CD4-positive, alpha-beta T cell treated with Interleukin-17A for 4 hours (primary cell): ENCODE measurements around the gene TEAD1.
"Not testable (repeated sequence)": the region's sequence is repeated elsewhere in the genome, so short reads cannot be mapped to it uniquely, and the experiment has no call there.

Experiments used
- DNase-seq: peaks from one replicate; pipeline ENCODE4 v3.0.0-alpha.2; 2020; ENCODE audit warnings: mixed read lengths

TEAD1 gene

DNA sequence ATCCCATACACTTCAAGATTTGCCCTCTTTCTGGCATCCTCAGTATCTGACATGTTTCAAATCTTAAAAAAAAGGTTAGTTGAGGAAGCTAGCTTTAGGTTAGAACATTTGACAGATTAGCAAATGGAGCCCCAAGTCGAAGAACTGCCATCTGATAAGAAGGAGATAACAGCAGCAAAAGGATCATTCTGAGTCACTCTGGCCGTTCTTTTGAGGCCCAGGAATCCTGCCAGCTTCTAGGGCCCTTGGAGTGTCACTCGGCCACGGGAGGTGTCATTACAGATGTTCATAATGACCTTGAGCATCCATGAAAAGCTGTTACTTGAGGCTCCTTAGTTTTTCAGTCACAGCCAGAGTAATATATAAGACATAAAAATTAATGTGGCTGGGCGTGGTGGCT lies 202.8 kb downstream of the TEAD1 start:
- DNase-seq = no peak

DNA sequence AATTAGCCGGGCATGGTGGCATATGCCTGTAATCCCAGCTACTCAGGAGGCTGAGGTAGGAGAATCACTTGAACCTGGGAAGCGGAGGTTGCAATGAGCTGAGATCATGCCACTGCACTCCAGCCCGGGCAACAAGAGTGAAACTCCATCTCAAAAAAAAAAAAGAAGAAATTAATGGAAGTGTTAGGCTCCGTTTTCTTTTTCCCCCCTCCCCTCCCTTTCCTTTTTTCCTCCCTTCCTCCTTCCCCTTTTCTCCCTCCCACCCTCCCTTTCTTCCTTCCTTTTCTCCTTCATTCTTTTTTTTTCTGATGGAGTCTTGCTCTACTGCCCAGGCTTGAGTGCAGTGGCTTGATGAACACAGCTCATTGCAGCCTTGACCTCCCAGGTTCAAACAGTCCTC lies 203.3 kb downstream of the TEAD1 start:
- DNase-seq = not testable (repeated sequence)

GRCh38 chr11:12880327-12880726 lies 206.1 kb downstream of the TEAD1 start:
- no peak for DNase-seq

GRCh38 chr11:12882670-12883069 lies 208.4 kb downstream of the TEAD1 start:
- no peak for DNase-seq

DNA sequence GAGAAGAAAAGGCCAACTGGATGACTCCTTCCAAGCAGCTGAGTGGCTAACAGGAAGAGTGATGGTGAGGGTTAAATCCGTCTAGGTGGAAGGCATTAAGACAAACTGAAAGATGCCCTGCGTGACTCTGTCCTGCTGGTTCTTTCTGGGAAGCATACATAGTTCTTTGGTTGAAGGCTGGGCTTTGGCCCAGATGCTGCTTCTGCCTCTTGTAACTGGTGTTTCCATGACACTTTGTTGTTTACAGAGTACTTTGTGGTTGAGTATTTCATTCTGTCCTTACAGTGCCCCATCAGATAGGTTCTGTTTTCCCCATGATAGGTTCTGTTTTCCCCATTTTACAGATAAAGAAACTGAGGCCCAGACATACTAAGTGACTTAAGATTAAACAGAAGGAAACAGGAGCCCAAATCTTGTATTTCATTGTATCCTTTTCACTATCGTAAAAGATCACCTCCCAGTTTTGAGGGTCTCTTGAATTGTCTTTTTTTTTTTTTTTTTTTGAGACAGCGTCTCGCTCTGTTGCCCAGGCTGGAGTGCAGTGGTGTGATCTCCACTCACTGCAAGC lies 210.6 kb downstream of the TEAD1 start:
- DNase-seq = no peak

DNA sequence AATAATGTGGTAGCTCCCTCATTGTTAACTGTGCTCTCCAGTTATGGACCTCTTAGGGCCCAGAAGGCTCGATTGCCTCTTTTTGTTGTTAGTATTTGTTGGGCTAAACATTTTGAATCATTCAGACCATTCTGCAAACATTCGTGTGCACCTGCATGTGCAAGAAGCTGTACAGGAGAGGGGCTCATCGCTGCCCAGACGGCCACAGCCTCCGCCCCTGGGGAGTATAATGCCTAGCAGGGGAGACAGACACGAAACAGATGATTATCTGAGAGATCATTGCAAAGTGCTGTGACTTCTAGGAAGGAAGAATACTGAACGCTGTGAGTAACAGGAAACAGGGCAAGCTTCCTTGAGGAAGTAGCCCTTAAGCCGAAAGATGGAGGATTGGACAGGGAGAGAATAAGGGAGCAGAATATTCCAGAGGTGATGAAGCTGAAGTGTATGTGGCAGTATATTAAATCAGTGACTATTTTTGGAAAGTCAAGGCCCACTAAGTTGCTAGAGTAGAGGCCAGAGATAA lies 211.6 kb downstream of the TEAD1 start:
- DNase-seq = no peak

- DNase-seq = no peak
Observed at GRCh38 chr11:12886508-12886907, 212.3 kb downstream of the TEAD1 start.

GRCh38 chr11:12888525-12889158 lies 214.4 kb downstream of the TEAD1 start:
- DNase-seq = peak; percentile 77

DNA sequence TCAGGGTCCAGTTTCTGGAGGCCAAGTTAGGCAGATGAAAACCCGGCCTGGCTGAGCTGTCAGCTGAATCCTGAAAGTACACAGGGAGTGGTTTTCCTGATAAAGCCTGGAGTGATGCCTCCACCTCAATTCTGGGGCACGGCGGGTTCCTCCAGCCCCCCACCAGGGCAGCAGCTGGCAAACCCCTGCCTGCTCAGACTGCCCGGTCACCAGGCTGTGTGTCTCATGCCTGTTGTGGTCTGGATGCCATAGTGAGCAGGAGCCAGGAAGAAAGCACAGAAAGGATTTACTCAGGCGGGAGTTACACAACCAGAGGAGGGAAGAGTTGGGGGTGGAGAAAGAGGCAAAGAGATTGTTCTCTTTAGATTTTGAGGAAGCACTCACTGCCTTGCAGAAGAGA lies 215.0 kb downstream of the TEAD1 start:
- no peak for DNase-seq

GRCh38 chr11:12890476-12890875 lies 216.3 kb downstream of the TEAD1 start:
- no peak for DNase-seq

- DNase-seq = peak; percentile 57
Observed at GRCh38 chr11:12893787-12894672, 219.8 kb downstream of the TEAD1 start.

- DNase-seq = no peak
Observed at GRCh38 chr11:12897390-12897789, 223.2 kb downstream of the TEAD1 start.

GRCh38 chr11:12897867-12898266 lies 223.6 kb downstream of the TEAD1 start:
- DNase-seq = no peak

GRCh38 chr11:12900496-12900895 lies 226.3 kb downstream of the TEAD1 start:
- DNase-seq = no peak

GRCh38 chr11:12901272-12901671 lies 227.1 kb downstream of the TEAD1 start:
- no peak for DNase-seq

- no peak for DNase-seq
Observed at GRCh38 chr11:12901874-12902481, 227.8 kb downstream of the TEAD1 start.

DNA sequence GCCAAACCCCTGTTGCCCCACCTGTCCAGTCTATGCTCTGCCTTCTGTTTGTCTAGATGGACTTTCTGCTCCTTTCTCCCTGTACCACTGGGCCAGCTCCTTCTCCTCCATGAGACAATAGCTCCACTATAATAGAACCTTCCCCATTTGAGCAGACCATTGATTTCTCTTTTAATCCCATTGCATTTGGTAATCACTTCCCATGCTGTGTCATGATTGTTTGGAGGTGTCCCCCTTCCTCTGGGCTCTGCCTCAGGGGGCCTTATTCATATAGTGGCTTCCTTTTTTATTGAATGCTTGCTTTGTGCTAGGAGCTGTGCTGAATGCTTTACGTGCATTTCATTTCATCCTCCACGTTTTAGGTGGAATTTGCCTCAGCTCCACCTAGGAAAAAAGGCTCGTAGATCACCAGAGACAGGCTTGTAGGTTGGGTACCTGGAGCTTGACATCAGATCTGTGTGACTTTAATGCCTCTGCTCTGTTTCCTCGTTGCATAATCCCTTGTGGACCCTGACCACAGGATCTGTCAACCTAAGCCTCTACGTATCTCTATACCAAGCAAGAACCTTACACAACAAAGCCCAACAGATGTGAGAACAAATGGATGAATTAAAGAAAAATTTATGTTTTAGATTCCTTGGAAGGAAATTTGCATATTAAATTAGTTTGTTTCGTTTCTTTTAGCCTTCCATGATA lies 228.7 kb downstream of the TEAD1 start:
- no peak for DNase-seq

DNA sequence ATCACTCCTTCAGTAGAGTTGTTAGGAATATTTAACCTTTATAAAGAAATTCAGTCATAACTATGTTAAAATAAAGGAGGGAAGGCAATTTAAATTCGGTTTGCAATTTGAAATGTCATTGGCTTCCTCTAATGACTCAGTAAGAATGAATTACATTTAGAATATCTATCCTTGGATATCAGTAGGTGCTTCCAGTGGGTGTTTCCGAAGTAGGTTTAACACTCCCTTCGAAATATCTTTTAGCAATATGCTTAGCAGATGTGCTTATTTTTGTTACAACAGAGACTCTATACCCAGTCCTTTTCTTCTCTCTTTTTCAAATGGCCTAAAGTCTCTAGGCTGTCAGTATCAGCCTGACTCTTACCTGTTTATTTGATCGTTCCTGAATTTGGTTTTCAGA lies 231.2 kb downstream of the TEAD1 start:
- DNase-seq = no peak

DNA sequence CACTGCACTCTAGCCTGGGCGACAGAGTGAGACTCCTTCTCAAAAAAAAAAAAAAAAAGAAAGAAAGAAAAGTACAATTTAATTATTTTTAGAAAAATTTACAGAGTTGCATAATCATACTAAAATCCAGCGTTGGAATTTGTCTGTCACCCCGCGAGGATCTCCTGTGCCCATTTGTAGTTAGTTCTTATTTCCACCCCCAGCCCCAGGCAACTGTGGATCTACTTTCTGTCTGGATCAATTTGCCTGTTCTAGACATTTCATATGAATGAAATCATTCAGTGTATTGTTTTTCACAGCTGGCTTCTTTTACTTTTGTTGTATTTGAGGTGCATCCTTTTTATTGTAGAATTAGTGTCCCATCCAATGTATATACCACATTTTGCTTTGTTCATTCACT lies 232.3 kb downstream of the TEAD1 start:
- no peak for DNase-seq

DNA sequence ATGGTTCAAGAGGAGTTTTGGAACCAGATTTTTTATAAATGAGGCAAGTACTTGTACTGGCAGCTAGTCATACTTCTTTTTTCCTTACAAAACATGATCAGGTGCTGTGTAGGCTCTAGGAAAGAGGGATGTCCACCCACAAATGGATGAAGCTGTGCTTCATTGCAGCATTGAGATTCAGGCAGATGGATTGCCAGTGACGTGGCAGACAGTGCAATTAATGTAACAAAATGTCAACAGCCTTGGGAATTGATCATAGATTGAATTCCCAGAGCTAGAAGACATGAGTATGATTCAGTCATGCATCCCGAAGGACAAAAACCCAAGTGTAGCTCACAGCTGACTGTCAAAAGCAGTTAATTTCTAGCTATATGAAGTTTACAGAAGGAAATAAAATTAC lies 235.7 kb downstream of the TEAD1 start:
- DNase-seq = no peak

GRCh38 chr11:12914400-12914912 lies 240.2 kb downstream of the TEAD1 start:
- peak; percentile 5 for DNase-seq

DNA sequence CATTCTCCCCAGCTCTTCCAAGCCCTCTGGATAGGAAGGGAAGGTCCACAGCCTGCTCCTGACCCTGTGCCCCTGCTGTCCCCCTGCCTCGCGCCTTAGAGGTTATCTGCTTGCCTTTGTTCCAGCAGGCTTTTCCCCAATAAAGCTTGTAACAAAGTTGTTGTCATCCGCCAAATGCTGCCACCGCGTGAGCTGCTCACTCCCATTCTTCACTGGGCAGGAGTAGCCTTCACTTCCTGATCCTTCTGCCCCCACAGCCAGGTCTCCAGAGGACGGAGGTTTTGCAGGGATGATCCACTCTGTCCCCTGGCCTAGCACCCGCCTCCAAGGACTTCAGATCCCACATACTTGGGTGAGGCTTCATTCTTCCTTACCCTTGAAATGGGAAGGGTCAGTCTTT lies 240.9 kb downstream of the TEAD1 start:
- DNase-seq = no peak

GRCh38 chr11:12917822-12918221 lies 243.6 kb downstream of the TEAD1 start:
- no peak for DNase-seq
